T-helper 2 cell treated with Interferon-gamma antibody and Interleukin-4, amounts not matched to agents 100 ng/mL and 5 ng/mL, for 36 hours (primary cell): Measurements from ENCODE around the gene ADORA3. TPM values are rescaled to one million over a fixed set of nuclear protein-coding genes. Genes with fewer than 3 reads are reported as not detected.

Experiments
- intact Hi-C: fragments of 100-400 bp; cut with micrococcal nuclease; formaldehyde crosslinking; loops from one replicate; pipeline ENCODE4 v1.15.1; 2023
- total RNA-seq: library from RNA; stranded (reverse); gene quantifications from 2 replicates; pipeline ENCODE4 v1.2.3, GENCODE V29; 2022

ADORA3 gene
- total RNA-seq, 1 donor from 2014 or later, result 0.59 TPM

GRCh38 chr1:111449703-111450017 lies 53.8 kb downstream of the ADORA3 start:
- intact Hi-C loops, result loop anchor here (1.0 to 5.0 kb wide), 5 partner anchors 28 to 309 kb away; partner anchors contain the start of genes CEPT1, DDX20 and DRAM2

Other genes with a start within 250 kb of the ADORA3 start
- gene CHIA, start 212.8 kb downstream of the ADORA3 start, total RNA-seq, result not detected in 2 replicates
- gene OVGP1, start 75.9 kb downstream of the ADORA3 start, total RNA-seq, result 0.43 and 0.68 TPM in 2 replicates
- 44.4 and 44.7 TPM in 2 replicates for gene WDR77, start 54.4 kb downstream of the ADORA3 start, total RNA-seq
- 307 and 316 TPM in 2 replicates for gene ATP5PB, start 54.2 kb downstream of the ADORA3 start, total RNA-seq
- 26.1 and 27.3 TPM in 2 replicates for gene C1orf162, start 29.6 kb downstream of the ADORA3 start, total RNA-seq
- not detected in 2 replicates for gene TMIGD3, start within 50 bp of the ADORA3 start, total RNA-seq
- gene RAP1A, start 116.2 kb upstream of the ADORA3 start, total RNA-seq, result 135 and 142 TPM in 2 replicates
- gene INKA2, start 235.8 kb upstream of the ADORA3 start, total RNA-seq, result 3.0 and 4.0 TPM in 2 replicates